Tibial nerve (tissue), 4 donors: ENCODE data around the gene CENPL. TPM values are rescaled to one million over a fixed set of nuclear protein-coding genes. Genes with fewer than 3 reads are reported as not detected.

Experiments
- DNase-seq, 2 donors: peaks; one replicate each; pipeline ENCODE4 v3.0.0-alpha.2; 2019; ENCODE audit warnings: low spot score in 2 of 2
- H3K27ac ChIP-seq, 4 donors: fragments of 200-600 bp; sonication (generic) in 3 of 4; one replicate each; pipeline ENCODE4 v1.5.1; 2017 to 2019; ENCODE audit warnings: mild to moderate bottlenecking in 1 of 4
- H3K27me3 ChIP-seq, 2 donors: fragments of 200-600 bp; sonication (generic) in 1 of 2; one replicate each; pipeline versions ENCODE4 v1.5.1 to v1.6.0; 2017 to 2019
- H3K36me3 ChIP-seq, 3 donors: fragments of 200-600 bp; sonication (generic); one replicate each; pipeline ENCODE4 v1.5.1; 2018 to 2019
- H3K4me1 ChIP-seq, 4 donors: fragments of 200-600 bp; sonication (generic) in 3 of 4; one replicate each; pipeline ENCODE4 v1.5.1; 2017 to 2019
- H3K4me3 ChIP-seq, 4 donors: fragments of 200-600 bp; sonication (generic) in 3 of 4; one replicate each; pipeline ENCODE4 v1.5.1; 2017 to 2019; ENCODE audit warnings: mild to moderate bottlenecking in 1 of 4, moderate library complexity in 1 of 4
- H3K9me3 ChIP-seq, 4 donors: fragments of 200-600 bp; sonication (generic) in 3 of 4; one replicate each; pipeline ENCODE4 v1.5.1; 2017 to 2019
- CTCF ChIP-seq, 5 experiments: fragments of 200-600 bp in 3 of 5; fragments of 450-650 bp in 2 of 5; sonication (generic) in 3 of 5; IDR thresholded peaks; one replicate each; pipeline ENCODE4 v1.5.1; 2016 to 2019; ENCODE audit warnings: antibody characterized with exemption in 5 of 5, mild to moderate bottlenecking in 3 of 5, moderate library complexity in 2 of 5
- EP300 ChIP-seq, 2 donors: sonication (generic); formaldehyde crosslinking; IDR thresholded peaks; one replicate each; pipeline ENCODE4 v1.6.1; 2017; ENCODE audit warnings: antibody characterized with exemption in 2 of 2, mild to moderate bottlenecking in 1 of 2
- POLR2A ChIP-seq, 2 donors: fragments of 450-650 bp; IDR thresholded peaks; one replicate each; pipeline ENCODE4 v1.6.1; 2017; ENCODE audit warnings: antibody characterized with exemption in 2 of 2, mild to moderate bottlenecking in 2 of 2, moderate library complexity in 2 of 2
- WGBS, 2 donors: methylation state at CpG; one replicate each; pipeline ENCODE4 v1.1.5; 2018; 5-methylcytosine and 5-hydroxymethylcytosine counted together
- total RNA-seq, 4 donors: library from RNA; depleted of rRNA; stranded (reverse); fragments of >200 nt; gene quantifications; one replicate each; pipeline ENCODE4 v1.1.0, GENCODE V29; 2016

CENPL gene
- total RNA-seq, 4 donors from 2014 or later, result 4.2 to 8.1 (median 5.1) TPM

- peaks cover 0 to 48% (median 19%) of the 10 kb centered on the region in 4 donors for H3K4me1 ChIP-seq
- H3K27ac ChIP-seq, result peak overlapping the region in 3 of 4 donors; percentile 94 to 95 (median 95)
Measured at GRCh38 chr1:173866413-173867115, 41.9 kb upstream of the CENPL start.

GRCh38 chr1:173865468-173866164 is 40.9 kb upstream of the CENPL start:
- no peaks in the 10 kb centered on the region for H3K9me3 ChIP-seq
- H3K27ac ChIP-seq, result peak overlapping the region in 2 of 4 donors; percentile 94 to 95
- H3K4me1 ChIP-seq, result peaks cover 0 to 42% (median 19%) of the 10 kb centered on the region in 4 donors
- H3K4me3 ChIP-seq, result peak overlapping the region in 1 of 4 donors; percentile 66
- no peak for DNase-seq
- 37 to 49% methylated on average over 4 of the region's 4 CpGs for WGBS, 2 donors
- TF ChIP-seq POLR2A (IDR thresholded peaks at IDR 0.05), result no peak
- TF ChIP-seq EP300 (IDR thresholded peaks at IDR 0.05), result no peak
- no peak for TF ChIP-seq CTCF (IDR thresholded peaks at IDR 0.05)
- no peaks in the 10 kb centered on the region for H3K27me3 ChIP-seq
- peaks cover 0 to 65% (median 17%) of the 10 kb centered on the region in 3 donors for H3K36me3 ChIP-seq

More at GRCh38 chr1:173866413-173867115, 41.9 kb upstream of the CENPL start:
- no peak for DNase-seq
- Histone ChIP-seq H3K36me3 (peaks cover 0 to 66% (median 17%) of the 10 kb centered on the region in 3 donors), H3K9me3 (no peaks in the 10 kb centered on the region), H3K27me3 (no peaks in the 10 kb centered on the region), H3K4me3 (peak overlapping the region; percentile 66 to 98 (median 82))
- TF ChIP-seq CTCF (IDR thresholded peaks at IDR 0.05), result no peak
- no peak for TF ChIP-seq POLR2A (IDR thresholded peaks at IDR 0.05)
- no peak for TF ChIP-seq EP300 (IDR thresholded peaks at IDR 0.05)
- 12 to 19% methylated on average over 2 of the region's 2 CpGs for WGBS, 2 donors

GRCh38 chr1:173864179-173864867 is 39.6 kb upstream of the CENPL start:
- no peak for DNase-seq
- TF ChIP-seq EP300 (IDR thresholded peaks at IDR 0.05) (no peak), POLR2A (IDR thresholded peaks at IDR 0.05) (no peak), CTCF (IDR thresholded peaks at IDR 0.05) (no peak)
- Histone ChIP-seq H3K4me1 (peaks cover 0 to 34% (median 19%) of the 10 kb centered on the region in 4 donors), H3K36me3 (peaks cover 0 to 70% (median 17%) of the 10 kb centered on the region in 3 donors), H3K27me3 (no peaks in the 10 kb centered on the region), H3K4me3 (no peak overlapping the region), H3K9me3 (no peaks in the 10 kb centered on the region), H3K27ac (no peak overlapping the region)
- 83 to 85% methylated on average over 5 of the region's 5 CpGs for WGBS, 2 donors

- peak overlapping the region in 1 of 4 donors; percentile 2 for H3K27ac ChIP-seq
- TF ChIP-seq CTCF (IDR thresholded peaks at IDR 0.05) (no peak), POLR2A (IDR thresholded peaks at IDR 0.05) (no peak), EP300 (IDR thresholded peaks at IDR 0.05) (no peak)
- no peak overlapping the region for H3K4me3 ChIP-seq
- H3K36me3 ChIP-seq, result peaks cover 0 to 78% (median 23%) of the 10 kb centered on the region in 3 donors
- no peaks in the 10 kb centered on the region for H3K9me3 ChIP-seq
- H3K4me1 ChIP-seq, result peaks cover 0 to 28% (median 19%) of the 10 kb centered on the region in 4 donors
- H3K27me3 ChIP-seq, result no peaks in the 10 kb centered on the region
- no peak for DNase-seq
Measured at GRCh38 chr1:173863224-173864161, 38.8 kb upstream of the CENPL start.
